ENCODE data around the gene ZNF180. TPM values are rescaled to one million over a fixed set of nuclear protein-coding genes. Genes with fewer than 3 reads are reported as not detected.

Gene ZNF180
- total RNA-seq, 2 donors from 2014 or later = 5.7 to 6.8 TPM

Other genes with a start within 250 kb of the ZNF180 start
- gene ZNF233, start 240.6 kb downstream of the ZNF180 start, total RNA-seq = under 1 TPM; 0.19 to 0.28 TPM
- 1 to 10 TPM; 3.6 to 5.7 TPM for gene ZNF235, start 195.5 kb downstream of the ZNF180 start, total RNA-seq
- gene ZNF112, start 143.8 kb downstream of the ZNF180 start, total RNA-seq = 1 to 10 TPM; 5.2 to 7.9 TPM
- gene ZNF285, start 98.9 kb downstream of the ZNF180 start, total RNA-seq = 1 to 10 TPM; 2.5 to 4.2 TPM
- gene ZNF229, start 52.0 kb downstream of the ZNF180 start, total RNA-seq = 1 to 10 TPM; 3.4 to 4.6 TPM
- not detected for gene CEACAM20, start 29.2 kb upstream of the ZNF180 start, total RNA-seq
- gene IGSF23, start 113.0 kb upstream of the ZNF180 start, total RNA-seq = not detected
- 10 to 100 TPM; 22.4 to 35.6 TPM for gene PVR, start 143.4 kb upstream of the ZNF180 start, total RNA-seq
- gene CEACAM19, start 171.0 kb upstream of the ZNF180 start, total RNA-seq = 1 to 10 TPM; 4.1 to 7.8 TPM
- gene CEACAM16, start 198.6 kb upstream of the ZNF180 start, total RNA-seq = not detected
- 10 to 100 TPM; 37.6 to 40.4 TPM for gene BCL3, start 248.2 kb upstream of the ZNF180 start, total RNA-seq